C4-2B (cell line): ENCODE results near the gene KIF26B.

Source experiments
- H3K27ac ChIP-seq: fragments of 450-650 bp; 2 replicates; pipeline ENCODE4 v1.5.1; 2017
- ZFX ChIP-seq: fragments of 450-650 bp; IDR thresholded peaks from 2 replicates; pipeline ENCODE4 v1.6.1; 2017
- TF ChIP-seq, protein P1 (sequence below): fragments of 450-650 bp; conservative IDR thresholded peaks from 2 replicates; pipeline ENCODE4 v1.5.1; 2017; ENCODE audit warnings: mild to moderate bottlenecking

Gene KIF26B

DNA sequence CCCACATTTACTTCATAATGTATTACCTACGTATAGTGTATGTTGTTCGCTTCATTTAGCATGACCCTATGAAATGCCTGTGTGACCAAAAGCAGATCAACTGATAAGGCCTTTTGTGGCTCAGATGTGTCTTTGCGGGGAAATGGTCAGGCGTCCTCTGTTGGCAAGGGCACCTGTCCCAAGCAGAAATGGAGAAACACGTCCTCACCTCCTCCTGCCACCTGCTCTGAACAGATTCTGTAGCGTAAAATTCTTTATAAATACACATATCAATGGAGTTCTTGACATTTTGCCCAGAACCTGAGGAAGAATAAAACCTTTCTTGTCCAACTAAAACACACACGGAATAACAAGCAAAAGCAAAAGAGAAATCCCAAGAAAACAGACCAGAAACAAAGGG lies 417.9 kb downstream of the KIF26B start:
- TF ChIP-seq, protein P1, sequence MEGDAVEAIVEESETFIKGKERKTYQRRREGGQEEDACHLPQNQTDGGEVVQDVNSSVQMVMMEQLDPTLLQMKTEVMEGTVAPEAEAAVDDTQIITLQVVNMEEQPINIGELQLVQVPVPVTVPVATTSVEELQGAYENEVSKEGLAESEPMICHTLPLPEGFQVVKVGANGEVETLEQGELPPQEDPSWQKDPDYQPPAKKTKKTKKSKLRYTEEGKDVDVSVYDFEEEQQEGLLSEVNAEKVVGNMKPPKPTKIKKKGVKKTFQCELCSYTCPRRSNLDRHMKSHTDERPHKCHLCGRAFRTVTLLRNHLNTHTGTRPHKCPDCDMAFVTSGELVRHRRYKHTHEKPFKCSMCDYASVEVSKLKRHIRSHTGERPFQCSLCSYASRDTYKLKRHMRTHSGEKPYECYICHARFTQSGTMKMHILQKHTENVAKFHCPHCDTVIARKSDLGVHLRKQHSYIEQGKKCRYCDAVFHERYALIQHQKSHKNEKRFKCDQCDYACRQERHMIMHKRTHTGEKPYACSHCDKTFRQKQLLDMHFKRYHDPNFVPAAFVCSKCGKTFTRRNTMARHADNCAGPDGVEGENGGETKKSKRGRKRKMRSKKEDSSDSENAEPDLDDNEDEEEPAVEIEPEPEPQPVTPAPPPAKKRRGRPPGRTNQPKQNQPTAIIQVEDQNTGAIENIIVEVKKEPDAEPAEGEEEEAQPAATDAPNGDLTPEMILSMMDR, result no peak
- no peak for TF ChIP-seq ZFX
- no peak overlapping the region for H3K27ac ChIP-seq

GRCh38 chr1:245575710-245576109 lies 420.9 kb downstream of the KIF26B start:
- no peak overlapping the region for H3K27ac ChIP-seq
- no peak for TF ChIP-seq ZFX
- TF ChIP-seq, protein P1, result no peak

DNA sequence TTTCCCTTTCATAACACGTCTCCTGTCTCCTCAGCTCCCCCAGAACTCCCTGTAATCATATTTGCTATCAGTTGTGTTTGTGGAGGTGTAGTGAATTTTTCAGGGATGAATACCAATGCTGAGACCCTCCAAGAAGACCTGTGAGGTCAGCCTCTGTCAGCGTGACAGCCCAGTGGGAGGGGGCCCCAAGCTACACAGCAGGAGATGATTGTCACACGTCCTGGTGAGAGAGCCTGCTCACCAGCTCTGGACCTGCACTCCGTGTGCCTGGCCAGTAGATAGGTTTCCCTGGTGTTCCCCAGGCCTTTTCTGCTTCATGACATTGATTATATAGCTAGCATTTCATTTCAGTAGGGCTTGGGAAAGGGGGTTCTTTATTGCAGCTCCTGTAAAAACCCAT lies 421.5 kb downstream of the KIF26B start:
- TF ChIP-seq, protein P1, result no peak
- no peak for TF ChIP-seq ZFX
- H3K27ac ChIP-seq, result no peak overlapping the region

DNA sequence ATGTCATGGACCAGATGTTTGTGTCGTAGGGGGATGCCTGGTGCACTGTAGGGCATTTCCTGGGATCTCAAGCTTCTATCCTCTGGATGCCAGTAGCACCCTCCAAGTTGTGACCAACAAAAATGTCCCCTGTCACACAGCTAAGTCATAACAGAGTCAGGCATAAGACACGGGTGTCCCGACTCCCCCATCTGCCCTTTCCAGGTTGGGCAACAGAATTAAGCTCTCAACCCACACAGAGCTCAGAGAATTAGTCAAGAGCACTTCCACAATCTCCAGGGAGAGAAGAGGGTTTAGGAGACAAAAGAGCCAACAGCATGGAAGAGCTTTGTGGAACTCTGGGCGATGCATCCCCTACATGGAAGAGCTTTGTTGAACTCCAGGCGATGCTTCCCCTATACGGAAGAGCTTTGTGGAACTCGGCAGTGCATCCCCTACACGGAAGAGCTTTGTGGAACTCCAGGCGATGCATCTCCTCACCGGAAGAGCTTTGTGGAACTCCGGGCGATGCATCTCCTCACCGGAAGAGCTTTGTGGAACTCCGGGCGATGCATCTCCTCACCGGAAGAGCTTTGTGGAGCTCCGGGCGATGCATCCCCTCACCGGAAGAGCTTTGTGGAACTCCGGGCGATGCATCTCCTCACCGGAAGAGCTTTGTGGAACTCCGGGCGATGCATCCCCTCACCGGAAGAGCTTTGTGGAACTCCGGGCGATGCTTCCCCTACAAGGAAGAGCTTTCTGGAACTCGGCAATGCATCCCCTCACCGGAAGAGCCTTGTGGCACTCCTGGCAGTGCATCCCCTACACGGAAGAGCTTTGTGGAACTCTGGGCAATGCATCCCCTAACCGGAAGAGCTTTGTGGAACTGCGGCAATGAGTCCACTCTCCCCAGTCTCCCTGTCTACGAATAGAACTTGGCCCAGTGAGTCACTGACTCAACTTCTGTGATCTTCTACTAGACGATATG lies 422.7 kb downstream of the KIF26B start:
- TF ChIP-seq ZFX, result no peak
- TF ChIP-seq, protein P1, result no peak
- H3K27ac ChIP-seq, result no peak overlapping the region

DNA sequence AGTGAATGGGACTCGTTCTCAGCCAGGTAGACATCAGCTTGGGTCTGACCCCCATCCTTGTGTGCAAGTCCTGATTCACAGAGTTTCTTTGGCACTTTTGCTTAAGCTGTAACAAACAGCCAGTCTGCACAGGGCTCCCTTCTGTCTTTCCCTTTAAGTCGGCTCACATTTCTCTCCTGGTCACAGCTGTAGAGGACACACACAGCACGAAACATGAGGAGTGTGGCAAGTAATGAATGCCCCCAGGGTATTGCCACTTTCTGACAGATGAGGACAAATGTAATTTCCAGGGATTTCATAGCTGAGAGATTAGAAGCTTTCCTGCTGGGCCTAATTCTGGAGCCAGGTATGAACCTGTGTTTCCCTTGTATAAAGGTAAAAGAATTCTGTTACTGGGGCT lies 423.5 kb downstream of the KIF26B start:
- no peak overlapping the region for H3K27ac ChIP-seq
- TF ChIP-seq ZFX, result no peak
- TF ChIP-seq, protein P1, result no peak

- H3K27ac ChIP-seq, result no peak overlapping the region
- TF ChIP-seq, protein P1, result no peak
- TF ChIP-seq ZFX, result no peak
Measured at GRCh38 chr1:245578771-245579170, 424.0 kb downstream of the KIF26B start.

DNA sequence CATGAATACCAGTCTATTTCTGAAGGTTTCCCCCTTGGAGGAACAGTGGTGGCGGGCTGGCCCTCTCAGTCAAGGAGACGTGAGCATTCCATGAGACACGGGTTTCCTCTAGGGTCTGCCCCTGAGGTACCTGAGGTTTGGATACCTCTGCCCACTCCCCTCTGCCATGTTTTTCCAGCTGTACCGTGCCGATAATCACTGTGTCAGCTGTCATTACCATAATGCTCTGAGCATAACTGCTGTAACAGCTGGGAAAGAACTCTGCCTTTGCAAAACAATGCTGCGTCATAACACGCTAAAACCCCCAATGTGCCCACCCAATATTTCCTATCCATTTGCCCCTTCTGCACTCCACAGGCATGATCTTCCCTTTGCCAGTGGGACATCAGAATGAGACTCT lies 425.1 kb downstream of the KIF26B start:
- no peak overlapping the region for H3K27ac ChIP-seq
- TF ChIP-seq, protein P1, result no peak
- TF ChIP-seq ZFX, result no peak
